CMK (cell line): Measurements from ENCODE around the gene KCTD16.

Experiments
- DNase-seq: peaks from one replicate; pipeline ENCODE4 v3.0.0-alpha.2; 2010; ENCODE audit warnings: low read depth

KCTD16 gene

DNA sequence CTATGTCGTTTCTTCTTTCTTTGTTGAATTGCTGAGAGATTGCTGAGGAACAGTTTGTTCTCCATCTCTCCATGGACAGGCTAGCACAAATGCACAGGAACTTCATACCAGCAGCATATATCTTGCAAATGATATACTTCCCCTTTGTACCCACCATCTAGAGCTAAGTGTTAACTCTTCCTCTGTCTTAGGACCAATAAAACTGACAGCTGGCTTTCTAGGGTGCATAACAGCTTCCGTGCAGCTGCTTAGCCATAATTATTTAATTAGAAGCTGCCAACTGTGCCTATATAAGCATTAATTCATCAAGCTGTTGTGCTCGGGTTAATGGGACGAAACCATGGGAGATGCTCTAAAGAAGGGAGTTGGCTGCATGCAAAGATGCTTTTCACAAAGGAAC is 38.7 kb downstream of the KCTD16 start:
- no peak for DNase-seq

- no peak for DNase-seq
Measured at GRCh38 chr5:144210655-144211054, 40.0 kb downstream of the KCTD16 start.

- DNase-seq: no peak
Measured at GRCh38 chr5:144219869-144220268, 49.2 kb downstream of the KCTD16 start.

DNA sequence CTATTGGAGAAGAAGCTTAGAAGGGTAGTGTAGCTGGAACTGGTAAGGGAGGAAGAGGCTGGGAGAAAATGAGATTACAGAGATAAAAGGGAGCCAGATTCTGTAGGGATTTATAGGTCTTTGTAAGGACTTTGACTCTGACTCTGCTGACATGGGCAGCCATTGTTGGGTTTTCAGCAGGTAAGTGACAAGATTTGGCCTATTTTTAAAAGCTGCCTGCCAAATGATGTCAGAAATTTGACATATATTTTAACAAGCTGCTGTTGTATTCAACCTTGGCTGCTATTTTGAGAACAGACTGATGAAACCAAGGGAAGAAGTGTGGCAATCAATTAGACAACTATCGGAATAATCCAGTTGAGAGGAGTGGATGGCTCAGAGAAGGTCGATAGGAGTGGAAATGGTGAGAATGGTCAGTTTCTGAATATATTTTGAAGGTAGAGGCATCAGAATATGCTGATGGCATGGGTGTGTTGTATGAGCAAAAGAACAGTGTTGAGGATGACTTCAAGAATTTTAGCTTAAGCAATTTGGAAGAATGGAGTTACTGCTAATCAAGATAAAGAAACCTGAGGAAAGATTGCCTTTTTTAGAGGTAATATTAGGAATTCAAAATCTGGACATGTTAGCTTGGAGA is 56.8 kb downstream of the KCTD16 start:
- DNase-seq: no peak

DNA sequence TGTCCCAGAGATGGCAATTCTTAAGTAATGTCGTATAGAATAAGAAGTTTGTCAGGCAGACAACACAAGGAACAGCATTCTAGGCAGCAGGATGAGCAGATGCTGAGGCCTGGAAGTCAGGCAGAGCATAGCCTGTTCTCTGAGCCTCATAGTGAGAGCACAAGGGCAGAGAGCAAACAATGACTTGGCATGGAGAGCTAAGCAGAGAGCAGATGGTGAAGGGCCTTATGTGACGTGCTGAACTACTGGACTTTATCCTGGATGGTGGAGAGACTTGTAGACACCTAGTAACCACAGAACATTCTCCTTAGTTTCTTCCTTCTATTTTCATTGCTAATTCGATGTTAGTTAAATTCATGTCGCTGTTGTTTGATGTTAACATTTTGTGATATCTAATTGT is 60.1 kb downstream of the KCTD16 start:
- no peak for DNase-seq

DNA sequence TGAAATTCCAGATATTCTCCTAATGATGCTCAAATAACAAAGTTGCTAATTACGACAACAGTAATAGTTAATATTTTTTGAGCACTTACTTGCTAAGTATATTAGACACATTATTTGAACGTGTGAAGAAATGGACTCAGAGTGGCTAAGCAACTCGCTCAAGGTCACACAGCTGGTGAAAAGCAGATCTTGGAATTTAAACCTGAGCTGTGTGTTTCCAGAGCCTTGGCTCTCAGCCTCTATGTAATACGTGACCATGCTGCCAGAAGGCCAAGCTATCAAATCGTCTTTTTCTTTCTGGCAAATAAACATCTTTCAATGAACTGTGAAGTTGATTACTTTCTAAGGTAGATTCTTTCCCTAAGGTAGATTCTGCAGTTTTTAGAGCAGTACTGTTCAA is 61.6 kb downstream of the KCTD16 start:
- no peak for DNase-seq

- DNase-seq: no peak
Measured at GRCh38 chr5:144236499-144236898, 65.8 kb downstream of the KCTD16 start.

DNA sequence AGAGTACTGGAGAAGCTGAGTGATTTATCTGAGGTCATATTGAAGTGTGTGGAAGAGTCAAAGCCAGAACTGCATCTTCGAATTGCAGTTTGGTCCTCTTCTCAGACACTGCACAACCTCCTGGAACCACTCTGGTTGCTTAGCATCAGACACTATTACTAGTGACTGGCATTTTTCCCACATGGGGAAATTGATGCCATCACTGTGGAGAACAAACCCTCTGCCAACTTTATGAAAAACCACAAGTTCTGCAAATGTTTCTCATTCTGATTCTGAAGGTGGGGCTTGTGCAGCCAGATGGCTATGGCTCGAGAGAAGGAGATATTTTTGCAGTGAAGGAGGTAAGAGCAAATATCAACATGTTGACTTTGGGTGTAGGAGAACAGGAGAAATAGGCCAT is 67.2 kb downstream of the KCTD16 start:
- DNase-seq: no peak

DNA sequence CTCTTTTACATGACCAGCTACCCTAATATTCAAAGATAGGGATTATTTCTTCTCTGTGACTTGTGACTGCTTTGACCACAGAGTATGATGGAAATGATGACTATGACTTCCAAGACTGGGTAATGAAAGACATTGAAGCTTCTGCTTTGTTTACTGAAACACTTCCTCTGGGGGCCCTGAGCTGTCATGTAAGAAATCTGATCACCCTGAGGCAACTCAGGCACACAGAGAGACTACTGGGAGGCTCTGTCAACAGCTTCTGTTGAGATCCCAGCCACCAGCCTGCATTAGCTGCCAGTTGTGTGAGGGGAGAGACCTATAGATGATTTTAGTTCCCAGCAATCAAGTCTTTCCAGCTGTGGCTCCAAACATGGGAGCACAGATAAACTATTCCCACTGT is 76.5 kb downstream of the KCTD16 start:
- DNase-seq: no peak

DNA sequence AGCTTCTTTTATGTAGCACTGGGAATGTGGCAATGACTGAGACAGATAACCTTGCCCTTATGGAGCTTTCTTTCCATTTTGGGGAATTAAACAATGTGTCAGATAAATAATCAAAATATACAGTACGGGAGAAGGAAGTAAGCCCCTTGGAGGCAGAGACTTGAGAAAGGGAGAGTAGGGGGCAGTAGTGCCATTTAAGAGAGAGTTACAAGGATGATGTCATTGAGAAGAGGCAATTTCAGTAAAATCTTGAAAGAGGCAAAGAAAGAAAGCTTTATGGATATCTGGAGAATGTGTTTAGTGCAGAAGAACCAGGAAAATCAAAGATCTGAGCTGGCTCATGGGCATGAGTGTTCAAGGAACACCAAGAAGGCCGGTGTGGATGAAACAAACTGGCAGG is 77.3 kb downstream of the KCTD16 start:
- DNase-seq: no peak

- no peak for DNase-seq
Measured at GRCh38 chr5:144249755-144250464, 79.2 kb downstream of the KCTD16 start.

DNA sequence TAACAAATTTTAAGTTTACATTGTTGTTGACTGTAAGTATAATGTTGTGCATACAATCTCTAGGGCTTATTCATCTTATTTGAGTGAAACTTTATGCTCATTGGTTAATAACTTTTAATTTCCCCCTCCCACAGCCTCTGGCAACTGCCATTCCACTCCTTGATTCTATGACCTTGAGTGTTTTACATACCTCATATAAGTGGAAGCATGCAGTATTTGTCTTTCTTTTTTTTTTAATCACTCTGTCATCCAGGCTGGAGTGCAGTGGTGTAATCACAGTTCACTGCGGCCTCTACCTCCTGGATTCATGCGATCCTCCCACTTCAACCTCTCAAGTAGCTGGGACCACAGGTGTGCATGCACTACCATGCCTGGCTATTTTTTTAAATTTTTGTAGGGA is 83.9 kb downstream of the KCTD16 start:
- no peak for DNase-seq

- no peak for DNase-seq
Measured at GRCh38 chr5:144260121-144260520, 89.4 kb downstream of the KCTD16 start.

- no peak for DNase-seq
Measured at GRCh38 chr5:144265643-144266247, 95.1 kb downstream of the KCTD16 start.

DNA sequence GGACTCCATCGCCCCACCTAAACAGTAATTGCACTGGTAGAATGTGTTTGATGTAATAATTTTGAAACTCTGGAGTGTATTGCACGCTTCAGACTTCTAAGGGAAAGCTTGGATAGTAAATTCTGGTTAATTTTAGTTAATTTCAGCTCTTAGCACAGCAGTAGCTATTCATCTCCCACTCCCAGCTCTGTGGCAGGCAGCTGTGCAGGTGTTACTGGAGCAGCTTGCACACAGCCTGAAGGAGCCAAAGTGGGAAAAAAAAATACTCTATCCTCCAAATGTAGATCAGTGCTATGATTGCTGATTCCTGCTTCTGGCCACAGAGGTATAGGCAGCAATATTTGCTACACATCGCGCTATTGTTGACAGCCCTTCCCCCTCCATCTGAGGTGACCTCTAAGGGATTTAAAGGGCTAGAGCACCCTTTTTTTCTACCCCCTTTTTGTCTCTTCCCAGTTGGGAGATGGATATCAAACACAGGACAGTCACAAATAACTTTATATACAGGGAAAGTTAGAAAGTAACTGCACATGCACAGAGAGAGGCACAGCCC is 97.4 kb downstream of the KCTD16 start:
- no peak for DNase-seq

DNA sequence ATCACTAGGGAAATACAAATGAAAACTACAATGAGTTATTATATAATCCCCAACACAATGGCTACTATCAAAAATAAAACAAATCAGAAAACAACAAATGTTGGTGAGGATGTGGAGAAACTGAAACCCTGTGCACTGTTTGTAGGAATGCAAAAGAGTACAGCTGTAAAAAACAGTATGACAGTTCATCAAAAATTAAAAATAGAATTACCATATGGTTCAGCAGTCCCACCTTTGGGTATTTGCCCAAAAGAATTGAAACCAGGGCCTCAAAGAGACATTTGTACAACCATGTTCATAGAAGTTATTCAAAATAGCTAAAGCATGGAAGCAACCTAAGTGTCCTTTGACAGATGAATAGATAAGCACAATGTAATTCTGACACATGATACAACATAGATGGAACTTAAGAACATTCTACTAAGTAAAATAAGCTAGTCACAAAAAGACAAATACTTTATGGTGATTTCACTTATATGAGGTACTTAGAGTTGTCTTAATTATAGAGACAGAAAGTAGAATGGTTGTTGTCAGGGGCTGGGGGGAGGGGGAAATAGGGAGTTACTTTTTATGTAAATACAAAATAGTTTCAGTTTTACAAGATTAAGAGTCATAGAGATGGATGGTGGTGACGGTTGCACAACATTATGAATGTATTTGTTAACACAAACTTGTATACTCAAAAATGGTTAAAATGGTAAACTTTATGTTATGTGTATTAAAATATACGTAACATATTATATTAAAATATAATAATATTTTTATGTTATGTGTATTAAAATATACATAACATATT is 102.8 kb downstream of the KCTD16 start:
- DNase-seq: no peak

DNA sequence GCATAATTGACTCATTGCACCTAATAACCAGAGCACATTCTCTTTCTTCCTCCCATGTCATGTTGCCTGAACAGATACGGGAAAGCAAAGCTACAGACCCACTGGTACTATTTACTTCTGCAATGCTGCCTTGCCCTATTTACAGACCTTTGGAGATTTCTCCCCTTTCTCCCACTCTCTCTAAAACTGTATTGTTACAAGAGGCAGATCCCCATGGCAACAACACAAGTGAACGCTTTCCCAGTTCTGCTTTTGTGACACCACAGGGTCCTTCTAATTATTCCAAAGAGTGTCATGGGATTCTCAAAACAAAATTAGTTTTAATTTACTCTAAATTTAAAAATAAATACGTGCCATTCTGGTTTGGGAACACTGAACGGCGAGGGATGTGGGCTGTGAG is 104.7 kb downstream of the KCTD16 start:
- DNase-seq: no peak

DNA sequence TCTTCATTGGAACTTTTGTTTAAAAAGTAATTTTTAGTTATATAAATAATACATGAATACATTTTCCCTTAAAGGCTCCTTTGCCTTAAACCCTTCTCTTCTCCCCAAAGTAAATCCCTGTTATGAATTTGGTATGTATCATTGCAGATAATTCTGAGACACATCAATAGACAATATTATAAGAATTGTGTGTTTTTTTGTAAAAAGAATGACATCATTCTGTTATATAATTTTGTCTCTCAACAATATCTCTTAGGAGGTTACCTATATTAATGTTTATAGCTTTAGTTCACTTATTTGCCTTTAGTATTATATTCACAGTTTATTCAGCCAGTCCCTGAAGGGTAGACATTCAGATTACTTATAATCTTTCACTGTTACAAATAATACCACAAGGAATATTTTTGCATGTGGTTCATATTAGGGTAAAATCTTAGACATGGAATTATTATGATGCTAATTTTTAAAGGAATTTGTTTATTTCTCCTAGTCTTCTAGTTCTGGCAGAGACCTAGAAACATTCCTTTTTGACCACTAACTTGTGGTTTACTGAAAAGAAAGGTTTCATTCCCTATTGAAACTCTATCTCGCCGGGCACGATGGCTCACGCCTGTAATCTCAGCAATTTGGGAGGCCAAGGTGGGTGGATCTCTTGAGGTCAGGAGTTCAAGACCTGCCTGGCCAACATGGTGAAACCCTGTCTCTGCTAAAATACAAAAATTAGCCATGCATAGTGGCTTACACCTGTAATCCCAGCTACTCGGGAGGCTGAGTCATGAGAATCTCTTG is 105.6 kb downstream of the KCTD16 start:
- DNase-seq: no peak

GRCh38 chr5:144281784-144282183 is 111.1 kb downstream of the KCTD16 start:
- no peak for DNase-seq

GRCh38 chr5:144284036-144284435 is 113.4 kb downstream of the KCTD16 start:
- DNase-seq: no peak

- DNase-seq: no peak
Measured at GRCh38 chr5:144284931-144285502, 114.3 kb downstream of the KCTD16 start.
